WTC11 (cell line): ENCODE results near the gene IFIT3. TPM values are rescaled to one million over a fixed set of nuclear protein-coding genes. Genes with fewer than 3 reads are reported as not detected.

ENCODE experiments used
- ATAC-seq: fragments of 200-7000 bp; cut with Tn5 transposase; 2 replicates; pipeline ENCODE4 v1.10.0; 2021; ENCODE audit warnings: mild to moderate bottlenecking, moderate library complexity
- CTCF ChIA-PET: fragments of 300-600 bp; sonication (Branson Sonifier 250); formaldehyde crosslinking; loops from one replicate; lab custom pipeline; 2021; ENCODE audit warnings: antibody characterized with exemption; lab: Charles Lee
- POLR2A ChIA-PET: fragments of 350-600 bp; sonication (Branson Sonifier 250); formaldehyde crosslinking; loops from one replicate; lab custom pipeline; 2021; ENCODE audit warnings: antibody characterized with exemption; lab: Charles Lee
- DNase-seq: peaks from one replicate; pipeline ENCODE4 v3.0.0; 2021; ENCODE audit warnings: low spot score
- H3K27ac Mint-ChIP-seq: 2 replicates; pipeline ENCODE4 v1.8.0; 2021; ENCODE audit warnings: mixed read lengths
- H3K27me3 Mint-ChIP-seq: 2 replicates; pipeline ENCODE4 v1.8.0; 2021; ENCODE audit warnings: low read depth, mild to moderate bottlenecking, moderate library complexity, mixed read lengths
- H3K36me3 Mint-ChIP-seq: 2 replicates; pipeline ENCODE4 v1.8.0; 2021; ENCODE audit warnings: mixed read lengths
- H3K4me1 Mint-ChIP-seq: 2 replicates; pipeline ENCODE4 v1.8.0; 2022; ENCODE audit warnings: mixed read lengths
- H3K4me3 Mint-ChIP-seq: 2 replicates; pipeline ENCODE4 v1.8.0; 2021; ENCODE audit warnings: mild to moderate bottlenecking, moderate library complexity, mixed read lengths
- H3K9me3 Mint-ChIP-seq: 2 replicates; pipeline ENCODE4 v1.8.0; 2021; ENCODE audit warnings: mixed read lengths
- EMX1 ChIP-seq: fragments of 250-450 bp; sonication (Bioruptor Pico); IDR thresholded peaks from 2 replicates; pipeline ENCODE4 v1.8.0; 2021; ENCODE audit warnings: mild to moderate bottlenecking
- GABPB1 ChIP-seq: sonication (generic); formaldehyde crosslinking; IDR thresholded peaks from 2 replicates; pipeline ENCODE4 v1.8.1; 2023; ENCODE audit warnings: mild to moderate bottlenecking, missing genetic modification reagents
- NFE2L1 ChIP-seq: sonication (generic); formaldehyde crosslinking; IDR thresholded peaks from 2 replicates; pipeline ENCODE4 v1.8.1; 2023; ENCODE audit warnings: missing genetic modification reagents
- NFYB ChIP-seq: sonication (generic); formaldehyde crosslinking; conservative IDR thresholded peaks from 2 replicates; pipeline ENCODE4 v1.8.0; 2022; ENCODE audit warnings: low read depth, missing genetic modification reagents
- TEAD4 ChIP-seq: sonication (generic); formaldehyde crosslinking; IDR thresholded peaks from 2 replicates; pipeline ENCODE4 v1.8.0; 2022; ENCODE audit warnings: mild to moderate bottlenecking, missing genetic modification reagents
- TP53 ChIP-seq: sonication (generic); formaldehyde crosslinking; IDR thresholded peaks from 2 replicates; pipeline ENCODE4 v1.8.1; 2023; ENCODE audit warnings: mild to moderate bottlenecking, missing genetic modification reagents
- total RNA-seq: library from RNA; stranded (reverse); gene quantifications from 3 replicates; pipeline ENCODE4 v1.2.3, GENCODE V29; 2021
- TF ChIP-seq, protein P1 (sequence below): sonication (generic); formaldehyde crosslinking; IDR thresholded peaks from 2 replicates; pipeline ENCODE4 v1.8.0; 2023; ENCODE audit warnings: missing genetic modification reagents
- TF ChIP-seq, protein P2 (sequence below): sonication (generic); formaldehyde crosslinking; IDR thresholded peaks from 2 replicates; pipeline ENCODE4 v1.8.1; 2023; ENCODE audit warnings: mild to moderate bottlenecking, moderate library complexity, missing genetic modification reagents
- TF ChIP-seq, protein P3 (sequence below): fragments of 200-600 bp; IDR thresholded peaks from 2 replicates; pipeline ENCODE4 v1.8.0; 2022; ENCODE audit warnings: antibody characterized with exemption
- TF ChIP-seq, protein P4 (sequence below): fragments of 250-450 bp; sonication (Bioruptor Pico); IDR thresholded peaks from 2 replicates; pipeline ENCODE4 v2.1.2; 2022; ENCODE audit warnings: mild to moderate bottlenecking, moderate library complexity
- TF ChIP-seq, protein P5 (sequence below): sonication (generic); formaldehyde crosslinking; IDR thresholded peaks from 2 replicates; pipeline ENCODE4 v1.8.0; 2022; ENCODE audit warnings: mild to moderate bottlenecking, missing genetic modification reagents
- TF ChIP-seq, protein P6 (sequence below): sonication (generic); formaldehyde crosslinking; IDR thresholded peaks from 2 replicates; pipeline ENCODE4 v1.8.1; 2022; ENCODE audit warnings: low read depth, missing genetic modification reagents, borderline replicate concordance
- TF ChIP-seq, protein P7 (sequence below): sonication (generic); formaldehyde crosslinking; IDR thresholded peaks from 2 replicates; pipeline ENCODE4 v1.8.0; 2022; ENCODE audit warnings: mild to moderate bottlenecking, missing genetic modification reagents
- TF ChIP-seq, protein P8 (sequence below): fragments of 250-450 bp; sonication (Bioruptor Pico); IDR thresholded peaks from 2 replicates; pipeline ENCODE4 v1.9.0; 2021; ENCODE audit warnings: mild to moderate bottlenecking, borderline replicate concordance

IFIT3 gene
- total RNA-seq, 1 experiment from 2014 or later = 0.42 TPM

DNA sequence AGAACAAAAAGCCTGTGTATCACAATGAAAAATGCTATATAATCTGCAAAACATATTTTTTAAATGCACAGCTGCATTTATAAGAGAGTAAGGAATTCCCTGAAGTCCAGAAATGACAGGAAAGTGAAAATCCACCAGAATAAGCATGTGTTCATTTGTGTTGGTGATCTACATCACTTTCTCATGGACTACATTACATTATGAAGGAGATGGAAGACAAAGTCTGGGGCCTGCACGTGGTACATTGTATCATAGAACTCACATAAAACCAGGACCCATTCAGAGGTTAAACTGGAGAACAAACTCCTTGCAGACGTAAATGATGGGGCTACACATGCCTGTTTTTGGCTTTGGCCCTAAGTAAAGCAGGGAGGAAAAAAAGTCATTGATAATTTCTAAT, 16.4 kb downstream of the IFIT3 start (continued):
- TF ChIP-seq, protein P1, sequence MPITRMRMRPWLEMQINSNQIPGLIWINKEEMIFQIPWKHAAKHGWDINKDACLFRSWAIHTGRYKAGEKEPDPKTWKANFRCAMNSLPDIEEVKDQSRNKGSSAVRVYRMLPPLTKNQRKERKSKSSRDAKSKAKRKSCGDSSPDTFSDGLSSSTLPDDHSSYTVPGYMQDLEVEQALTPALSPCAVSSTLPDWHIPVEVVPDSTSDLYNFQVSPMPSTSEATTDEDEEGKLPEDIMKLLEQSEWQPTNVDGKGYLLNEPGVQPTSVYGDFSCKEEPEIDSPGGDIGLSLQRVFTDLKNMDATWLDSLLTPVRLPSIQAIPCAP (CRISPR knock-in tag) = no peak
- TF ChIP-seq NFYB (CRISPR knock-in tag) = no peak
- no peak for TF ChIP-seq TEAD4 (CRISPR knock-in tag)

DNA sequence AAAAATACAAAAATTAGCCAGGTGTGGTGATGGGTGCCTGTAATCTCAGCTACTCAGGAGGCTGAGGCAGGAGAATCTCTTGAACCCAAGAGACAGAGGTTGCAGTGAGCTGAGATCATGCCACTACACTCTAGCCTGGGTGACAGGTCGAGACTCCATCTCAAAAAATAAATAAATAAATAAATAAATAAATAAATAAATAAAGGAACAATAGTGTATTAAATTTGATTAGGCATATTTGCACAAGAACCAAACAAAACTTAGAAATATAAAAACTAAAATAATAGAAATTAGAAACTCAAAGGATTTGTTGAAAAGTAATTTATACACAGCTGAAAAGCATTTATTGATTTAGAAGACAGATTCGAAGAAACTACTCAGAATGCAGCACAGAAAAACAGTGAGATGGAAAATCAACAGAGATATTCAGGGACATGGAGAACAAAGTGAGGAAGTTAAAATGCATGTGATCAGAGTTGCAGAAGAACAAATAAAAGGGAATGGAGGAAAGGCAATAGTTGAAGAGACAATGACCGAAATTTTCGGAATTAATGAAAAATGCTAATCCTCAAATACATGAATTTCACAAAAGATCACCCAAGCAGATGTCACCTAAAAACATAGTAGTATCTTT, 17.7 kb downstream of the IFIT3 start:
- peak overlapping the region; percentile 42; the same call in 1 of the 2 replicates for H3K27ac Mint-ChIP-seq
- TF ChIP-seq, protein P2, sequence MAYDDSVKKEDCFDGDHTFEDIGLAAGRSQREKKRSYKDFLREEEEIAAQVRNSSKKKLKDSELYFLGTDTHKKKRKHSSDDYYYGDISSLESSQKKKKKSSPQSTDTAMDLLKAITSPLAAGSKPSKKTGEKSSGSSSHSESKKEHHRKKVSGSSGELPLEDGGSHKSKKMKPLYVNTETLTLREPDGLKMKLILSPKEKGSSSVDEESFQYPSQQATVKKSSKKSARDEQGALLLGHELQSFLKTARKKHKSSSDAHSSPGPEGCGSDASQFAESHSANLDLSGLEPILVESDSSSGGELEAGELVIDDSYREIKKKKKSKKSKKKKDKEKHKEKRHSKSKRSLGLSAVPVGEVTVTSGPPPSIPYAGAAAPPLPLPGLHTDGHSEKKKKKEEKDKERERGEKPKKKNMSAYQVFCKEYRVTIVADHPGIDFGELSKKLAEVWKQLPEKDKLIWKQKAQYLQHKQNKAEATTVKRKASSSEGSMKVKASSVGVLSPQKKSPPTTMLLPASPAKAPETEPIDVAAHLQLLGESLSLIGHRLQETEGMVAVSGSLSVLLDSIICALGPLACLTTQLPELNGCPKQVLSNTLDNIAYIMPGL = no peak
- TF ChIP-seq, protein P3, sequence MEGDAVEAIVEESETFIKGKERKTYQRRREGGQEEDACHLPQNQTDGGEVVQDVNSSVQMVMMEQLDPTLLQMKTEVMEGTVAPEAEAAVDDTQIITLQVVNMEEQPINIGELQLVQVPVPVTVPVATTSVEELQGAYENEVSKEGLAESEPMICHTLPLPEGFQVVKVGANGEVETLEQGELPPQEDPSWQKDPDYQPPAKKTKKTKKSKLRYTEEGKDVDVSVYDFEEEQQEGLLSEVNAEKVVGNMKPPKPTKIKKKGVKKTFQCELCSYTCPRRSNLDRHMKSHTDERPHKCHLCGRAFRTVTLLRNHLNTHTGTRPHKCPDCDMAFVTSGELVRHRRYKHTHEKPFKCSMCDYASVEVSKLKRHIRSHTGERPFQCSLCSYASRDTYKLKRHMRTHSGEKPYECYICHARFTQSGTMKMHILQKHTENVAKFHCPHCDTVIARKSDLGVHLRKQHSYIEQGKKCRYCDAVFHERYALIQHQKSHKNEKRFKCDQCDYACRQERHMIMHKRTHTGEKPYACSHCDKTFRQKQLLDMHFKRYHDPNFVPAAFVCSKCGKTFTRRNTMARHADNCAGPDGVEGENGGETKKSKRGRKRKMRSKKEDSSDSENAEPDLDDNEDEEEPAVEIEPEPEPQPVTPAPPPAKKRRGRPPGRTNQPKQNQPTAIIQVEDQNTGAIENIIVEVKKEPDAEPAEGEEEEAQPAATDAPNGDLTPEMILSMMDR = no peak
- TF ChIP-seq NFE2L1 (CRISPR knock-in tag) (no peak), GABPB1 (CRISPR knock-in tag) (no peak), TP53 (no peak)
- TF ChIP-seq, protein P4, sequence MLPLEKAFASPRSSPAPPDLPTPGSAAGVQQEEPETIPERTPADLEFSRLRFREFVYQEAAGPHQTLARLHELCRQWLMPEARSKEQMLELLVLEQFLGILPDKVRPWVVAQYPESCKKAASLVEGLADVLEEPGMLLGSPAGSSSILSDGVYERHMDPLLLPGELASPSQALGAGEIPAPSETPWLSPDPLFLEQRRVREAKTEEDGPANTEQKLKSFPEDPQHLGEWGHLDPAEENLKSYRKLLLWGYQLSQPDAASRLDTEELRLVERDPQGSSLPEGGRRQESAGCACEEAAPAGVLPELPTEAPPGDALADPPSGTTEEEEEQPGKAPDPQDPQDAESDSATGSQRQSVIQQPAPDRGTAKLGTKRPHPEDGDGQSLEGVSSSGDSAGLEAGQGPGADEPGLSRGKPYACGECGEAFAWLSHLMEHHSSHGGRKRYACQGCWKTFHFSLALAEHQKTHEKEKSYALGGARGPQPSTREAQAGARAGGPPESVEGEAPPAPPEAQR (CRISPR knock-in tag) = no peak
- TF ChIP-seq, protein P5, sequence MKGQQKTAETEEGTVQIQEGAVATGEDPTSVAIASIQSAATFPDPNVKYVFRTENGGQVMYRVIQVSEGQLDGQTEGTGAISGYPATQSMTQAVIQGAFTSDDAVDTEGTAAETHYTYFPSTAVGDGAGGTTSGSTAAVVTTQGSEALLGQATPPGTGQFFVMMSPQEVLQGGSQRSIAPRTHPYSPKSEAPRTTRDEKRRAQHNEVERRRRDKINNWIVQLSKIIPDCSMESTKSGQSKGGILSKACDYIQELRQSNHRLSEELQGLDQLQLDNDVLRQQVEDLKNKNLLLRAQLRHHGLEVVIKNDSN (CRISPR knock-in tag) = no peak
- TF ChIP-seq, protein P6, sequence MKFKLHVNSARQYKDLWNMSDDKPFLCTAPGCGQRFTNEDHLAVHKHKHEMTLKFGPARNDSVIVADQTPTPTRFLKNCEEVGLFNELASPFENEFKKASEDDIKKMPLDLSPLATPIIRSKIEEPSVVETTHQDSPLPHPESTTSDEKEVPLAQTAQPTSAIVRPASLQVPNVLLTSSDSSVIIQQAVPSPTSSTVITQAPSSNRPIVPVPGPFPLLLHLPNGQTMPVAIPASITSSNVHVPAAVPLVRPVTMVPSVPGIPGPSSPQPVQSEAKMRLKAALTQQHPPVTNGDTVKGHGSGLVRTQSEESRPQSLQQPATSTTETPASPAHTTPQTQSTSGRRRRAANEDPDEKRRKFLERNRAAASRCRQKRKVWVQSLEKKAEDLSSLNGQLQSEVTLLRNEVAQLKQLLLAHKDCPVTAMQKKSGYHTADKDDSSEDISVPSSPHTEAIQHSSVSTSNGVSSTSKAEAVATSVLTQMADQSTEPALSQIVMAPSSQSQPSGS (CRISPR knock-in tag) = no peak
- ATAC-seq (no peak), DNase-seq (no peak)
- no peaks in the 10 kb centered on the region for H3K9me3 Mint-ChIP-seq
- H3K4me3 Mint-ChIP-seq = no peak overlapping the region
- peaks cover 66% of the 10 kb centered on the region for H3K4me1 Mint-ChIP-seq
- H3K27me3 Mint-ChIP-seq = no peaks in the 10 kb centered on the region
- POLR2A ChIA-PET = no interaction called here
- CTCF ChIA-PET = interaction anchor here (1.4 kb wide), 1 partner anchor 24 kb away, joined by 6 read pairs; no protein-coding TSS in a partner anchor
- no peaks in the 10 kb centered on the region for H3K36me3 Mint-ChIP-seq

DNA sequence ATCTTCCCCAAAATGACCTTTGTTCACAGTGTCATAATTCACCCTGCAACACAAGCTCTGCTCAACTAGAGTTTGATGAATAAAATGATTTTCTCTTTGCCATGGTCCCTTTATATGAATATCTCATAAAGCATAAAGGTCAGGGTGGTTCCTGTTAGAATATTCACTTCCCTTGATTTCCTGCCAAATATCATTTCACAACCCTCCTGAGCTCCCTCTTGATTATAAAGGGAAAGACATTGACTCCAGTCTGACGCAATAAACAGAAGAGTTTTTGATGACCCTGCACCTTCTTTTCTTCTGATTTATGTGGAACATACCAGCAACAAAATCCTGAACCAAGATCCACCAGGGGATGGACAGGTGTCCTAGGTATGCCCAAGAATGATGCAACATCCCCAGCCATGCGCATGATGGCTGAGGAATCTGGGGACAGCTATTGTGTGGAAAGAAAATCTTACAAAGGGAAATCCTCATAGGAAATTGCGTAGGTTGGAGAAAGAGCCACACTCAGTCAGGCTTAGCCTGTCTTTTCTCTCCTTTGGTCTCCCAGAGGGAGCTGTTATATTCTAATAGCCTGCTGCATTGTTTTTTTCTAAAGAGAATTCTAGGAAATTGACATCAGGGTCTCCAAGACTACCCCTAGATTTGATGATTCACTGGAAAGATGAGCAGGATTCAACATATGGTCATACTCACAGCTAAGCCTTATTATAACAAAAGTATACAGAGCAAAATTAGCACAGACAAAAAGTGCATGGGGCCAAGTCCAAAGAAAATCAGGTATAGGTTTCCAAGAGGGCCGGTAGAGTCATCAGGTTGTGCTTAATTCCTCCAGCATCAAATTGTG, 18.8 kb downstream of the IFIT3 start:
- Mint-ChIP-seq H3K9me3 (no peaks in the 10 kb centered on the region), H3K27me3 (no peaks in the 10 kb centered on the region), H3K36me3 (no peaks in the 10 kb centered on the region), H3K27ac (peak overlapping the region; percentile 82), H3K4me3 (no peak overlapping the region), H3K4me1 (peaks cover 77% of the 10 kb centered on the region)
- DNase-seq (no peak), ATAC-seq (peak; percentile 55)
- POLR2A ChIA-PET = no interaction called here
- TF ChIP-seq EMX1 (CRISPR knock-in tag) = no peak
- TF ChIP-seq, protein P7, sequence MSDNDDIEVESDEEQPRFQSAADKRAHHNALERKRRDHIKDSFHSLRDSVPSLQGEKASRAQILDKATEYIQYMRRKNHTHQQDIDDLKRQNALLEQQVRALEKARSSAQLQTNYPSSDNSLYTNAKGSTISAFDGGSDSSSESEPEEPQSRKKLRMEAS (CRISPR knock-in tag) = peak; percentile 60
- TF ChIP-seq GABPB1 (CRISPR knock-in tag) = peak; percentile 87
- TF ChIP-seq, protein P8, sequence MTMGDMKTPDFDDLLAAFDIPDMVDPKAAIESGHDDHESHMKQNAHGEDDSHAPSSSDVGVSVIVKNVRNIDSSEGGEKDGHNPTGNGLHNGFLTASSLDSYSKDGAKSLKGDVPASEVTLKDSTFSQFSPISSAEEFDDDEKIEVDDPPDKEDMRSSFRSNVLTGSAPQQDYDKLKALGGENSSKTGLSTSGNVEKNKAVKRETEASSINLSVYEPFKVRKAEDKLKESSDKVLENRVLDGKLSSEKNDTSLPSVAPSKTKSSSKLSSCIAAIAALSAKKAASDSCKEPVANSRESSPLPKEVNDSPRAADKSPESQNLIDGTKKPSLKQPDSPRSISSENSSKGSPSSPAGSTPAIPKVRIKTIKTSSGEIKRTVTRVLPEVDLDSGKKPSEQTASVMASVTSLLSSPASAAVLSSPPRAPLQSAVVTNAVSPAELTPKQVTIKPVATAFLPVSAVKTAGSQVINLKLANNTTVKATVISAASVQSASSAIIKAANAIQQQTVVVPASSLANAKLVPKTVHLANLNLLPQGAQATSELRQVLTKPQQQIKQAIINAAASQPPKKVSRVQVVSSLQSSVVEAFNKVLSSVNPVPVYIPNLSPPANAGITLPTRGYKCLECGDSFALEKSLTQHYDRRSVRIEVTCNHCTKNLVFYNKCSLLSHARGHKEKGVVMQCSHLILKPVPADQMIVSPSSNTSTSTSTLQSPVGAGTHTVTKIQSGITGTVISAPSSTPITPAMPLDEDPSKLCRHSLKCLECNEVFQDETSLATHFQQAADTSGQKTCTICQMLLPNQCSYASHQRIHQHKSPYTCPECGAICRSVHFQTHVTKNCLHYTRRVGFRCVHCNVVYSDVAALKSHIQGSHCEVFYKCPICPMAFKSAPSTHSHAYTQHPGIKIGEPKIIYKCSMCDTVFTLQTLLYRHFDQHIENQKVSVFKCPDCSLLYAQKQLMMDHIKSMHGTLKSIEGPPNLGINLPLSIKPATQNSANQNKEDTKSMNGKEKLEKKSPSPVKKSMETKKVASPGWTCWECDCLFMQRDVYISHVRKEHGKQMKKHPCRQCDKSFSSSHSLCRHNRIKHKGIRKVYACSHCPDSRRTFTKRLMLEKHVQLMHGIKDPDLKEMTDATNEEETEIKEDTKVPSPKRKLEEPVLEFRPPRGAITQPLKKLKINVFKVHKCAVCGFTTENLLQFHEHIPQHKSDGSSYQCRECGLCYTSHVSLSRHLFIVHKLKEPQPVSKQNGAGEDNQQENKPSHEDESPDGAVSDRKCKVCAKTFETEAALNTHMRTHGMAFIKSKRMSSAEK = no peak
- CTCF ChIA-PET = interaction anchor here (0.6 to 1.4 kb wide), 4 partner anchors 16 to 252 kb away, joined by 3 to 6 read pairs (median 3); partner anchors contain the start of gene IFIT1
